HFFc6 (cell line): ENCODE data around the gene MAP3K5. TPM values are rescaled to one million over a fixed set of nuclear protein-coding genes. Genes with fewer than 3 reads are reported as not detected.

Source experiments
- DNase-seq: peaks from one replicate; pipeline ENCODE4 v3.0.0-alpha.2; 2018
- H3K27ac Mint-ChIP-seq: 2 replicates; pipeline ENCODE4 v1.8.0; 2020; ENCODE audit warnings: mild to moderate bottlenecking, mixed read lengths
- H3K27me3 Mint-ChIP-seq: 2 replicates; pipeline ENCODE4 v1.8.0; 2021; ENCODE audit warnings: mild to moderate bottlenecking, moderate library complexity, mixed read lengths; ENCODE audit not compliant: insufficient read depth
- H3K36me3 Mint-ChIP-seq: 2 replicates; pipeline ENCODE4 v1.8.0; 2021; ENCODE audit warnings: low read depth, mixed read lengths
- H3K4me1 Mint-ChIP-seq: 2 replicates; pipeline ENCODE4 v1.8.0; 2020; ENCODE audit warnings: low read depth, mixed read lengths
- H3K4me3 Mint-ChIP-seq: 2 replicates; pipeline ENCODE4 v1.8.0; 2020; ENCODE audit warnings: mild to moderate bottlenecking, moderate library complexity, mixed read lengths
- H3K9me3 Mint-ChIP-seq: 2 replicates; pipeline ENCODE4 v1.8.0; 2020; ENCODE audit warnings: mild to moderate bottlenecking, mixed read lengths
- CTCF ChIP-seq: fragments of 200-600 bp; sonication (generic); IDR thresholded peaks from 2 replicates; pipeline ENCODE4 v1.5.0; 2021; ENCODE audit warnings: antibody characterized with exemption, mild to moderate bottlenecking
- total RNA-seq, 6 experiments: library from RNA; stranded (reverse); fragmentation: NEBNext Ultra II Directional; extraction: Animal tissue kit (Norgen Biotek cat#: 25700); gene quantifications; 2 replicates in 1 of 6; 3 replicates in 5 of 6; pipeline ENCODE4 v1.2.3, GENCODE V29; 2021

The MAP3K5 gene
- total RNA-seq, 6 experiments from 2014 or later: 11.9 to 22.2 (median 19.1) TPM

- no peaks in the 10 kb centered on the region for H3K27me3 Mint-ChIP-seq
- no peak for DNase-seq
- peaks cover 30% of the 10 kb centered on the region for H3K4me1 Mint-ChIP-seq
- H3K9me3 Mint-ChIP-seq: no peaks in the 10 kb centered on the region
- TF ChIP-seq CTCF: no peak
- no peaks in the 10 kb centered on the region for H3K36me3 Mint-ChIP-seq
- no peak overlapping the region for H3K4me3 Mint-ChIP-seq
- H3K27ac Mint-ChIP-seq: no peak overlapping the region
Observed at GRCh38 chr6:136738692-136739057, 53.6 kb downstream of the MAP3K5 start.

GRCh38 chr6:136737871-136738691 lies 54.2 kb downstream of the MAP3K5 start:
- peaks cover 30% of the 10 kb centered on the region for H3K4me1 Mint-ChIP-seq
- no peak overlapping the region for H3K4me3 Mint-ChIP-seq
- peak overlapping the region; percentile 3; the same call in 1 of the 2 replicates for H3K27ac Mint-ChIP-seq
- H3K36me3 Mint-ChIP-seq: no peaks in the 10 kb centered on the region
- H3K9me3 Mint-ChIP-seq: no peaks in the 10 kb centered on the region
- peak; percentile 9 for DNase-seq
- no peaks in the 10 kb centered on the region for H3K27me3 Mint-ChIP-seq
- TF ChIP-seq CTCF: no peak

- Mint-ChIP-seq H3K4me1 (peaks cover 30% of the 10 kb centered on the region), H3K27me3 (no peaks in the 10 kb centered on the region), H3K4me3 (no peak overlapping the region), H3K36me3 (no peaks in the 10 kb centered on the region), H3K27ac (peak overlapping the region; percentile 3; the same call in 1 of the 2 replicates), H3K9me3 (no peaks in the 10 kb centered on the region)
- TF ChIP-seq CTCF: no peak
- DNase-seq: no peak
Observed at GRCh38 chr6:136737374-136737844, 54.9 kb downstream of the MAP3K5 start.

- Mint-ChIP-seq H3K4me3 (no peak overlapping the region), H3K27ac (no peak overlapping the region), H3K36me3 (0 out of 2 replicates have a peak, but pooled peaks cover 5% of the 10 kb centered on the region), H3K27me3 (no peaks in the 10 kb centered on the region), H3K4me1 (peaks cover 30% of the 10 kb centered on the region), H3K9me3 (no peaks in the 10 kb centered on the region)
- DNase-seq: no peak
- TF ChIP-seq CTCF: no peak
Observed at GRCh38 chr6:136736281-136736960, 55.9 kb downstream of the MAP3K5 start.

GRCh38 chr6:136734977-136735376 lies 57.3 kb downstream of the MAP3K5 start:
- no peak for DNase-seq
- H3K27ac Mint-ChIP-seq: no peak overlapping the region
- no peak overlapping the region for H3K4me3 Mint-ChIP-seq
- H3K27me3 Mint-ChIP-seq: no peaks in the 10 kb centered on the region
- TF ChIP-seq CTCF: no peak
- H3K4me1 Mint-ChIP-seq: peaks cover 29% of the 10 kb centered on the region
- 0 out of 2 replicates have a peak, but pooled peaks cover 5% of the 10 kb centered on the region for H3K36me3 Mint-ChIP-seq
- no peaks in the 10 kb centered on the region for H3K9me3 Mint-ChIP-seq
